NB4 (cell line): ENCODE results near the gene STIM1.
"Not testable (repeated sequence)": the region's sequence is repeated elsewhere in the genome, so short reads cannot be mapped to it uniquely, and the experiment has no call there.

Experiments
- DNase-seq: peaks from one replicate; pipeline ENCODE4 v3.0.0; 2010; ENCODE audit warnings: low read depth
- H3K4me3 ChIP-seq: one replicate; pipeline ENCODE4 v1.5.1; 2011; ENCODE audit warnings: mild to moderate bottlenecking, low read depth, low read length, moderate library complexity
- MYC ChIP-seq: IDR thresholded peaks from 2 replicates; pipeline ENCODE4 v1.6.1; 2011; ENCODE audit warnings: low read depth, low read length
- POLR2A ChIP-seq: IDR thresholded peaks from 2 replicates; pipeline ENCODE4 v1.6.1; 2011; ENCODE audit warnings: mild to moderate bottlenecking; ENCODE audit not compliant: insufficient read length; ENCODE audit errors: extremely low read depth
- TF ChIP-seq, protein P1 (sequence below): IDR thresholded peaks from one replicate; pipeline ENCODE4 v1.5.1; 2012; ENCODE audit warnings: low read depth, low read length
- TF ChIP-seq, protein P2 (sequence below): IDR thresholded peaks from 2 replicates; pipeline ENCODE4 v1.6.1; 2011; ENCODE audit warnings: low read depth, low read length

The STIM1 gene

DNA sequence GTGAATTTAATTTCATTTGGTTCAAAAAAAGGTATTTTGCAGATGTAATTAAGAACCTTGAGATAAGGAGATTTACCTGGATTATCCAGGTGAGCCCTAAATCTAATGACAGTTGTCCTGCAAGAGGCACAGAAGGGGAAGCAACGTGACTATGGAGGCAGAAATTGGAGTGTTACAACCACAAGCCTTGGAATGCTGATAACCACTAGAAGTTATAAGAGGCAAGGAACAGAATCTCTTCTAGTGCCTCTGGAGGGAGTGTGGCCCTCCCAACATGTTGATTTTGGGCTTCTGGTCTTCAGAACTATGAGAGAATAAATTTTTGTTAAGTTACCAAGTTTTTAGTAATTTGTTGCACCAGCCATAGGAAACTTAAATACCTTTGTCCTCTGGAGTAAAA lies 271.9 kb downstream of the STIM1 start:
- no peak for DNase-seq
- no peak overlapping the region for H3K4me3 ChIP-seq
- TF ChIP-seq, protein P1, sequence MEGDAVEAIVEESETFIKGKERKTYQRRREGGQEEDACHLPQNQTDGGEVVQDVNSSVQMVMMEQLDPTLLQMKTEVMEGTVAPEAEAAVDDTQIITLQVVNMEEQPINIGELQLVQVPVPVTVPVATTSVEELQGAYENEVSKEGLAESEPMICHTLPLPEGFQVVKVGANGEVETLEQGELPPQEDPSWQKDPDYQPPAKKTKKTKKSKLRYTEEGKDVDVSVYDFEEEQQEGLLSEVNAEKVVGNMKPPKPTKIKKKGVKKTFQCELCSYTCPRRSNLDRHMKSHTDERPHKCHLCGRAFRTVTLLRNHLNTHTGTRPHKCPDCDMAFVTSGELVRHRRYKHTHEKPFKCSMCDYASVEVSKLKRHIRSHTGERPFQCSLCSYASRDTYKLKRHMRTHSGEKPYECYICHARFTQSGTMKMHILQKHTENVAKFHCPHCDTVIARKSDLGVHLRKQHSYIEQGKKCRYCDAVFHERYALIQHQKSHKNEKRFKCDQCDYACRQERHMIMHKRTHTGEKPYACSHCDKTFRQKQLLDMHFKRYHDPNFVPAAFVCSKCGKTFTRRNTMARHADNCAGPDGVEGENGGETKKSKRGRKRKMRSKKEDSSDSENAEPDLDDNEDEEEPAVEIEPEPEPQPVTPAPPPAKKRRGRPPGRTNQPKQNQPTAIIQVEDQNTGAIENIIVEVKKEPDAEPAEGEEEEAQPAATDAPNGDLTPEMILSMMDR, result no peak
- TF ChIP-seq MYC, result no peak
- no peak for TF ChIP-seq POLR2A
- TF ChIP-seq, protein P2, sequence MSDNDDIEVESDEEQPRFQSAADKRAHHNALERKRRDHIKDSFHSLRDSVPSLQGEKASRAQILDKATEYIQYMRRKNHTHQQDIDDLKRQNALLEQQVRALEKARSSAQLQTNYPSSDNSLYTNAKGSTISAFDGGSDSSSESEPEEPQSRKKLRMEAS, result no peak

- not testable (repeated sequence) for H3K4me3 ChIP-seq, DNase-seq
Measured at GRCh38 chr11:4130219-4130618, 274.8 kb downstream of the STIM1 start.

DNA sequence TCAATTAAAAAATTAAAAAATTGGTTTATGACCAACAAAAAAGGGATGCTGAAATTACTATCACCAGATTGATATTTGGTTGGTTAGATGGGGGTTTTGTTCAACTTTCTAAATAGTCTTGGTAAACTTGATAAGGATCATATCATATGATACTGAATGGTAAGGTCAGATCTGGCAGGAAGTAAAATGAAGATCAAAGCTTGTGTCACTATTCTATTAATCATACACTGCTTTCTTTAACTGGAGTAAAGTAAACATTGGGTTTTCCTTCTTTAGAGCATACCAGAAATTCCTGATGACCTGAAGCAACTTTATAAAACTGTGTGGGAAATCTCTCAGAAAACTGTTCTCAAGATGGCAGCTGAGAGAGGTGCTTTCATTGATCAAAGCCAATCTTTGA lies 279.3 kb downstream of the STIM1 start:
- H3K4me3 ChIP-seq, result no peak overlapping the region
- DNase-seq, result no peak
- TF ChIP-seq, protein P1, result no peak
- TF ChIP-seq POLR2A (no peak), MYC (no peak)
- TF ChIP-seq, protein P2, result no peak

- TF ChIP-seq, protein P2, result no peak
- TF ChIP-seq MYC (no peak), POLR2A (no peak)
- TF ChIP-seq, protein P1, result no peak
- no peak for DNase-seq
- H3K4me3 ChIP-seq, result no peak overlapping the region
Measured at GRCh38 chr11:4138497-4138896, 283.0 kb downstream of the STIM1 start.

DNA sequence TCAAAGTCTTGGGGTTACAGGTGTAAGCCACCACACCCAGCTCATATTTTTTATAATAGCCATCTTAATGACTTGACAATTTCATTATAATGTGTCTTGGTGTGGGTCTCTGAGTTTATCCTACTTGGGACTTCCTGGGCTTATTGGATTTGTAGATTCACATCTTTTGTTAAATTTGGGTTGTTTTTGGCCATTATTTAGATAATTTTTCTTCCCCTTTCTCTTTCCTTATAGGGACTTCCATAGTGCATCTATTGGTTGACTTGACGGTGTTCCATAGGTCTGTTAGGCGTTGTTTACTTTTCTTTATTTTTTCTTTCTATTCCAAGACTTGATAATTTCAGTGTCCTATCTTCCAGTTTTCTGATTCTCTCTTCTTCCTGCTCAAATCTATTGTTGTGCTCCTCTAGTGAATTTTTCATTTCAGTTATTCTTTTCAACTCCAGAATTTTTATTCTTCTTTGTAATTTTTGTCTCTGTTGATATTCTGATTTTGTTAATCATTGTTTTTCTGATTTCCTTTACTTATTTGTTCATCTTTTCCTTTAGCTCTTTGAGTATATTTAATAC lies 284.7 kb downstream of the STIM1 start:
- no peak overlapping the region for H3K4me3 ChIP-seq
- no peak for DNase-seq

More for the DNA sequence above, 284.7 kb downstream of the STIM1 start:
- TF ChIP-seq MYC (no peak), POLR2A (no peak)
- TF ChIP-seq, protein P2, result no peak
- TF ChIP-seq, protein P1, result no peak
